ENCODE data around the gene MDM1.

The MDM1 gene

GRCh38 chr12:68270358-68270757, 61.8 kb downstream of the MDM1 start:
- DNase-seq = no peak

- DNase-seq = no peak
Observed at GRCh38 chr12:68269779-68270178, 62.4 kb downstream of the MDM1 start.

- no peak for DNase-seq
Observed at GRCh38 chr12:68268967-68269366, 63.2 kb downstream of the MDM1 start.

- no peak for DNase-seq
Observed at GRCh38 chr12:68267892-68268396, 64.2 kb downstream of the MDM1 start.

GRCh38 chr12:68264857-68265256, 67.3 kb downstream of the MDM1 start:
- DNase-seq = no peak

GRCh38 chr12:68264158-68264855, 67.9 kb downstream of the MDM1 start:
- DNase-seq = no peak

GRCh38 chr12:68263366-68263765, 68.8 kb downstream of the MDM1 start:
- no peak for DNase-seq

- DNase-seq = no peak
Observed at GRCh38 chr12:68261896-68262295, 70.3 kb downstream of the MDM1 start.

GRCh38 chr12:68260153-68260552, 72.0 kb downstream of the MDM1 start:
- no peak for DNase-seq

- DNase-seq = no peak
Observed at GRCh38 chr12:68259318-68259940, 72.7 kb downstream of the MDM1 start.

GRCh38 chr12:68253504-68253903, 78.7 kb downstream of the MDM1 start, which contains the start of gene IL22:
IL22 (minus strand) TSS chr12:68253604; CDS start chr12:68253448, 156 bp downstream.
- no peak for DNase-seq

- no peak for DNase-seq
Observed at GRCh38 chr12:68252077-68252476, 80.1 kb downstream of the MDM1 start.

- DNase-seq = no peak
Observed at GRCh38 chr12:68250454-68250853, 81.7 kb downstream of the MDM1 start.

- no peak for DNase-seq
Observed at GRCh38 chr12:68247785-68248184, 84.4 kb downstream of the MDM1 start.

- DNase-seq = no peak
Observed at GRCh38 chr12:68246350-68246749, 85.8 kb downstream of the MDM1 start.

GRCh38 chr12:68245180-68246021, 86.8 kb downstream of the MDM1 start:
- DNase-seq = no peak
